H1 (cell line): ENCODE data around the gene IP6K1.
"Not testable (repeated sequence)": the region's sequence is repeated elsewhere in the genome, so short reads cannot be mapped to it uniquely, and the experiment has no call there.

Source experiments
- CEBPB ChIP-seq: IDR thresholded peaks from 2 replicates; pipeline ENCODE4 v1.6.1; 2012; ENCODE audit warnings: low read depth, low read length
- CTCF ChIP-seq, 3 experiments: IDR thresholded peaks; 1 replicate in 2 of 3; 2 replicates in 1 of 3; pipeline versions ENCODE4 v1.5.1 to v1.6.1; 2011; ENCODE audit warnings: low read length in 3 of 3, mild to moderate bottlenecking in 3 of 3, inconsistent platforms in 2 of 3, low read depth in 1 of 3, moderate library complexity in 1 of 3; ENCODE audit not compliant: insufficient read depth in 1 of 3; ENCODE audit errors: control extremely low read depth in 1 of 3
- MAX ChIP-seq: IDR thresholded peaks from 2 replicates; pipeline ENCODE4 v1.6.1; 2012; ENCODE audit warnings: inconsistent platforms

- TF ChIP-seq CEBPB; MAX; CTCF (IDR thresholded peaks at IDR 0.05; ENCODE audit: control extremely low read depth in 1 of 3, insufficient read depth in 1 of 3, low read depth in 1 of 3, low read length in 3 of 3): not testable (repeated sequence)
Measured at GRCh38 chr3:49823131-49823530, 36.8 kb upstream of the IP6K1 start.
